GM19467 (cell line): ENCODE data around the gene VWC2L.

ENCODE experiments used
- ATAC-seq: cut with Tn5 transposase; IDR thresholded peaks from one replicate; pipeline ENCODE4 v1.9.1; 2021; ENCODE audit warnings: mild to moderate bottlenecking, moderate library complexity; ENCODE audit not compliant: unreplicated experiment

The VWC2L gene

GRCh38 chr2:214579035-214579434 is 168.2 kb downstream of the VWC2L start:
- no peak for ATAC-seq

GRCh38 chr2:214587442-214587841 is 176.6 kb downstream of the VWC2L start:
- ATAC-seq, result no peak

GRCh38 chr2:214591366-214591765 is 180.5 kb downstream of the VWC2L start:
- no peak for ATAC-seq

GRCh38 chr2:214592011-214592410 is 181.2 kb downstream of the VWC2L start:
- no peak for ATAC-seq

- no peak for ATAC-seq
These were observed 182.9 kb downstream of the VWC2L start for GRCh38 chr2:214593727-214594126.

GRCh38 chr2:214601852-214602633 is 191.2 kb downstream of the VWC2L start:
- no peak for ATAC-seq

- ATAC-seq, result no peak
These were observed 194.0 kb downstream of the VWC2L start for GRCh38 chr2:214604861-214605260.

GRCh38 chr2:214607051-214607450 is 196.2 kb downstream of the VWC2L start:
- no peak for ATAC-seq

- no peak for ATAC-seq
These were observed 200.2 kb downstream of the VWC2L start for GRCh38 chr2:214611015-214611414.

- ATAC-seq, result no peak
These were observed 213.4 kb downstream of the VWC2L start for GRCh38 chr2:214624166-214624760.

- no peak for ATAC-seq
These were observed 217.2 kb downstream of the VWC2L start for GRCh38 chr2:214628091-214628490.
